HepG2 (cell line): ENCODE measurements around the gene ANKRD13D. TPM values are rescaled to one million over a fixed set of nuclear protein-coding genes. Genes with fewer than 3 reads are reported as not detected.

Source experiments
- ARNT ChIP-seq: fragments of 450-650 bp; IDR thresholded peaks from 2 replicates; pipeline ENCODE4 v1.6.1; 2017
- CBX1 ChIP-seq: IDR thresholded peaks from one replicate; pipeline ENCODE4 v1.6.1; 2016; ENCODE audit warnings: antibody characterized with exemption, low read depth
- DNMT3B ChIP-seq: conservative IDR thresholded peaks from 2 replicates; pipeline ENCODE4 v1.6.1; 2016; ENCODE audit warnings: missing biosample characterization, control low read depth
- ETV5 ChIP-seq: IDR thresholded peaks from 2 replicates; pipeline ENCODE4 v1.6.1; 2018; ENCODE audit warnings: missing biosample characterization, missing genetic modification reagents, inconsistent platforms, borderline replicate concordance
- ETV6 ChIP-seq: sonication (generic); formaldehyde crosslinking; conservative IDR thresholded peaks from 2 replicates; pipeline ENCODE4 v1.4.0; 2020; ENCODE audit warnings: missing genetic modification reagents
- GATAD2A ChIP-seq: IDR thresholded peaks from 2 replicates; pipeline ENCODE4 v1.6.1; 2016
- IKZF4 ChIP-seq: sonication (generic); formaldehyde crosslinking; IDR thresholded peaks from 2 replicates; pipeline ENCODE4 v1.5.1; 2020; ENCODE audit warnings: borderline replicate concordance, mild to moderate bottlenecking, low read depth, missing genetic modification reagents; ENCODE audit errors: not compliant biosample characterization
- PAF1 ChIP-seq: IDR thresholded peaks from 2 replicates; pipeline ENCODE4 v1.6.1; 2016; ENCODE audit warnings: missing genetic modification reagents, missing compliant biosample characterization
- PITX1 ChIP-seq: sonication (generic); formaldehyde crosslinking; IDR thresholded peaks from 2 replicates; pipeline ENCODE4 v1.5.1; 2020; ENCODE audit warnings: mild to moderate bottlenecking, missing genetic modification reagents
- PLRG1 ChIP-seq: fragments of 450-650 bp; conservative IDR thresholded peaks from 2 replicates; pipeline ENCODE4 v1.6.1; 2016
- POLR2AphosphoS5 ChIP-seq: IDR thresholded peaks from 2 replicates; pipeline ENCODE4 v1.6.1; 2012; ENCODE audit warnings: low read depth, low read length
- SRY ChIP-seq: sonication (generic); formaldehyde crosslinking; IDR thresholded peaks from 2 replicates; pipeline ENCODE4 v1.8.0; 2022; ENCODE audit warnings: mild to moderate bottlenecking, missing genetic modification reagents
- TBX2 ChIP-seq: sonication (generic); formaldehyde crosslinking; IDR thresholded peaks from 2 replicates; pipeline ENCODE4 v1.5.0; 2020; ENCODE audit warnings: missing genetic modification reagents, mild to moderate bottlenecking, borderline replicate concordance
- U2AF2 ChIP-seq: fragments of 200-400 bp; formaldehyde crosslinking; IDR thresholded peaks from 2 replicates; pipeline ENCODE4 v1.6.1; 2017; ENCODE audit warnings: low read depth, mild to moderate bottlenecking, low read length
- ZBTB8A ChIP-seq: sonication (generic); formaldehyde crosslinking; IDR thresholded peaks from 2 replicates; pipeline ENCODE4 v1.4.0; 2020; ENCODE audit warnings: mild to moderate bottlenecking, low read depth, missing genetic modification reagents, borderline replicate concordance
- ZMYM2 ChIP-seq: sonication (generic); formaldehyde crosslinking; IDR thresholded peaks from 2 replicates; pipeline ENCODE4 v1.8.0; 2022; ENCODE audit warnings: mild to moderate bottlenecking, missing genetic modification reagents
- ZNF446 ChIP-seq: sonication (generic); formaldehyde crosslinking; IDR thresholded peaks from 2 replicates; pipeline ENCODE4 v1.5.0; 2020; ENCODE audit warnings: mild to moderate bottlenecking, missing genetic modification reagents
- ZNF737 ChIP-seq: sonication (generic); formaldehyde crosslinking; IDR thresholded peaks from 2 replicates; pipeline ENCODE4 v1.5.0; 2020; ENCODE audit warnings: missing genetic modification reagents, mild to moderate bottlenecking, borderline replicate concordance
- ZSCAN20 ChIP-seq: sonication (generic); formaldehyde crosslinking; IDR thresholded peaks from 2 replicates; pipeline ENCODE4 v1.4.0; 2020; ENCODE audit warnings: missing genetic modification reagents, mild to moderate bottlenecking, borderline replicate concordance
- polyA plus RNA-seq, 8 experiments: library from polyadenylated mRNA; depleted of rRNA in 3 of 8; stranded (reverse) in 7 of 8; unstranded in 1 of 8; fragments of >200 nt; fragmentation: Illumina TruSeq in 4 of 8; extraction: Trizol in 4 of 8; gene quantifications; 2 replicates each; pipeline versions ENCODE4 v1.2.1 to v1.2.3, GENCODE V29; 2011 to 2016; ENCODE audit warnings: low read depth in 4 of 8, missing spikeins in 1 of 8, mixed read lengths in 1 of 8; ENCODE audit not compliant: insufficient read depth in 1 of 8
- total RNA-seq, 5 experiments: library from RNA; depleted of rRNA; stranded (reverse); fragments of >200 nt; fragmentation: Illumina TruSeq; extraction: Trizol; gene quantifications; 2 replicates each; pipeline ENCODE4 v1.2.3, GENCODE V29; 2016; ENCODE audit warnings: low read depth in 1 of 5
- TF ChIP-seq, protein P1 (sequence below): sonication (generic); formaldehyde crosslinking; IDR thresholded peaks from 2 replicates; pipeline ENCODE4 v1.4.0; 2020; ENCODE audit warnings: low read depth, mild to moderate bottlenecking, missing genetic modification reagents
- TF ChIP-seq, protein P2 (sequence below): sonication (generic); formaldehyde crosslinking; IDR thresholded peaks from 2 replicates; pipeline ENCODE4 v1.4.0; 2020; ENCODE audit warnings: missing genetic modification reagents
- TF ChIP-seq, protein P3 (sequence below): sonication (generic); formaldehyde crosslinking; IDR thresholded peaks from 2 replicates; pipeline ENCODE4 v1.8.1; 2023; ENCODE audit warnings: mild to moderate bottlenecking, missing genetic modification reagents, borderline replicate concordance
- TF ChIP-seq, protein P4 (sequence below): sonication (generic); formaldehyde crosslinking; IDR thresholded peaks from 2 replicates; pipeline ENCODE4 v1.5.0; 2020; ENCODE audit warnings: missing genetic modification reagents, mild to moderate bottlenecking, borderline replicate concordance
- TF ChIP-seq, protein P5 (sequence below): sonication (generic); formaldehyde crosslinking; IDR thresholded peaks from 2 replicates; pipeline ENCODE4 v1.5.0; 2020; ENCODE audit warnings: missing genetic modification reagents, mild to moderate bottlenecking, borderline replicate concordance

The ANKRD13D gene
- total and polyA plus RNA-seq, 2 of the 13 experiments (the other 11 are each of a cell fraction or from before 2014, with no cell fraction given): 18.6 to 27.3 TPM

DNA sequence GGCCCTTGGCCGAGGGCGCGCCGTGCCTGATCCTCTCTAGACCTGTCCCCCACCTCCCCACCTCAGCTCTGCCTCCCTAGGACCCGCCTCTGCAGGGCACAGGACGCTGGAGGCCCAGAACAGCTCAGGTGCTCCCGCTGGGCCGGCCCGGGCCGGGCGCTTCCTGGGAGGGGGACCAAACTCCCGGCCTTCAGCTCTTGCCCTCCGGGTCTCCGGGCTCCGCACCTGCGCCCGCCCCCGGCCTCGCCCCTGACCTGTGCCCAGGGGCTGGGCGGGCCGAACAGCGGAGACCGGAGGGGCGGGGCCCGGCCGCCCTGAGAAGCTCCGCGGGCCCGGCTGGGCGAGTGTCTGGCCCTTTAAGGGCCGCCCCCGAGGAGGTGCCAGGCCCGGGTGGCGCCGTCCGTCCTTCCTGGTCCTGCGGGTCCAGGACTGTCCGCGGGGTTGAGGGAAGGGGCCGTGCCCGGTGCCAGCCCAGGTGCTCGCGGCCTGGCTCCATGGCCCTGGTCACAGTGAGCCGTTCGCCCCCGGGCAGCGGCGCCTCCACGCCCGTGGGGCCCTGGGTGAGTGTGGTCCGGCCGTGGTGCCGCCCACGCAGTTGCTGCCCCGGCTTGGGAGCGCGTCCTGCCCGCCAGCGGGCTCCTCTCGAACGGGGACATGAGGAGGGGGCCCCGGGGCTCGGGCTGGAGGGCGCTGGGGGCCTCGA lies 14.2 kb downstream of the ANKRD13D start, which contains the start of gene SSH3 (continued):
- TF ChIP-seq, protein P1, sequence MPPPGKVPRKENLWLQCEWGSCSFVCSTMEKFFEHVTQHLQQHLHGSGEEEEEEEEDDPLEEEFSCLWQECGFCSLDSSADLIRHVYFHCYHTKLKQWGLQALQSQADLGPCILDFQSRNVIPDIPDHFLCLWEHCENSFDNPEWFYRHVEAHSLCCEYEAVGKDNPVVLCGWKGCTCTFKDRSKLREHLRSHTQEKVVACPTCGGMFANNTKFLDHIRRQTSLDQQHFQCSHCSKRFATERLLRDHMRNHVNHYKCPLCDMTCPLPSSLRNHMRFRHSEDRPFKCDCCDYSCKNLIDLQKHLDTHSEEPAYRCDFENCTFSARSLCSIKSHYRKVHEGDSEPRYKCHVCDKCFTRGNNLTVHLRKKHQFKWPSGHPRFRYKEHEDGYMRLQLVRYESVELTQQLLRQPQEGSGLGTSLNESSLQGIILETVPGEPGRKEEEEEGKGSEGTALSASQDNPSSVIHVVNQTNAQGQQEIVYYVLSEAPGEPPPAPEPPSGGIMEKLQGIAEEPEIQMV (CRISPR knock-in tag): no peak
- TF ChIP-seq PLRG1: no peak
- no peak for TF ChIP-seq DNMT3B
- no peak for TF ChIP-seq GATAD2A (CRISPR knock-in tag)
- TF ChIP-seq ZBTB8A: no peak
- no peak; the same call in 1 of the 2 replicates for TF ChIP-seq ETV5 (CRISPR knock-in tag)
- TF ChIP-seq ZNF446 (CRISPR knock-in tag): no peak
- no peak for TF ChIP-seq U2AF2
- TF ChIP-seq, protein P2, sequence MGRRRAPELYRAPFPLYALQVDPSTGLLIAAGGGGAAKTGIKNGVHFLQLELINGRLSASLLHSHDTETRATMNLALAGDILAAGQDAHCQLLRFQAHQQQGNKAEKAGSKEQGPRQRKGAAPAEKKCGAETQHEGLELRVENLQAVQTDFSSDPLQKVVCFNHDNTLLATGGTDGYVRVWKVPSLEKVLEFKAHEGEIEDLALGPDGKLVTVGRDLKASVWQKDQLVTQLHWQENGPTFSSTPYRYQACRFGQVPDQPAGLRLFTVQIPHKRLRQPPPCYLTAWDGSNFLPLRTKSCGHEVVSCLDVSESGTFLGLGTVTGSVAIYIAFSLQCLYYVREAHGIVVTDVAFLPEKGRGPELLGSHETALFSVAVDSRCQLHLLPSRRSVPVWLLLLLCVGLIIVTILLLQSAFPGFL: no peak
- TF ChIP-seq IKZF4: no peak
- no peak; the same call in 1 of the 2 replicates for TF ChIP-seq SRY (CRISPR knock-in tag)
- TF ChIP-seq, protein P3, sequence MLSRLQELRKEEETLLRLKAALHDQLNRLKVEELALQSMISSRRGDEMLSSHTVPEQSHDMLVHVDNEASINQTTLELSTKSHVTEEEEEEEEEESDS (CRISPR knock-in tag): no peak
- no peak for TF ChIP-seq ETV6 (CRISPR knock-in tag)
- 0 out of 2 replicates have a peak, but pooled peaks have one; percentile 26 for TF ChIP-seq POLR2AphosphoS5
- TF ChIP-seq, protein P4, sequence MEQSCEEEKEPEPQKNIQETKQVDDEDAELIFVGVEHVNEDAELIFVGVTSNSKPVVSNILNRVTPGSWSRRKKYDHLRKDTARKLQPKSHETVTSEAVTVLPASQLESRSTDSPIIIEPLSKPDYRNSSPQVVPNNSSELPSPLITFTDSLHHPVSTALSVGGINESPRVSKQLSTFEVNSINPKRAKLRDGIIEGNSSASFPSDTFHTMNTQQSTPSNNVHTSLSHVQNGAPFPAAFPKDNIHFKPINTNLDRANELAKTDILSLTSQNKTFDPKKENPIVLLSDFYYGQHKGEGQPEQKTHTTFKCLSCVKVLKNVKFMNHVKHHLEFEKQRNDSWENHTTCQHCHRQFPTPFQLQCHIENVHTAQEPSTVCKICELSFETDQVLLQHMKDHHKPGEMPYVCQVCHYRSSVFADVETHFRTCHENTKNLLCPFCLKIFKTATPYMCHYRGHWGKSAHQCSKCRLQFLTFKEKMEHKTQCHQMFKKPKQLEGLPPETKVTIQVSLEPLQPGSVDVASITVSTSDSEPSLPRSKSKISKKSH (CRISPR knock-in tag): no peak
- TF ChIP-seq ARNT: no peak
- no peak for TF ChIP-seq PITX1 (CRISPR knock-in tag)
- no peak for TF ChIP-seq CBX1
- TF ChIP-seq, protein P5, sequence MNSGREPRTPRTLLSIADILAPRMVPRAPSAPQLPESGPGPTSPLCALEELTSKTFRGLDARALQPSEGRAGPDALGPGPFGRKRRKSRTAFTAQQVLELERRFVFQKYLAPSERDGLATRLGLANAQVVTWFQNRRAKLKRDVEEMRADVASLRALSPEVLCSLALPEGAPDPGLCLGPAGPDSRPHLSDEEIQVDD: no peak; the same call in 1 of the 2 replicates
- TF ChIP-seq ZNF737 (CRISPR knock-in tag): no peak
- peak; percentile 59; the same call in 1 of the 2 replicates for TF ChIP-seq TBX2
- no peak for TF ChIP-seq PAF1 (CRISPR knock-in tag)
- TF ChIP-seq ZSCAN20 (CRISPR knock-in tag): peak; percentile 13; the same call in 1 of the 2 replicates
- TF ChIP-seq ZMYM2 (CRISPR knock-in tag): no peak
